H1 (cell line): ENCODE results near the gene HS6ST1. TPM values are rescaled to one million over a fixed set of nuclear protein-coding genes. Genes with fewer than 3 reads are reported as not detected.

Experiments
- CTCF ChIA-PET: fragments of 300-600 bp; sonication (Branson Sonifier 250); formaldehyde crosslinking; loops from one replicate; lab custom pipeline; 2021; ENCODE audit not compliant: partially characterized antibody; lab: Charles Lee
- POLR2A ChIA-PET: fragments of 300-600 bp; sonication (Branson Sonifier 250); formaldehyde crosslinking; loops from one replicate; lab custom pipeline; 2021; ENCODE audit warnings: inconsistent platforms; ENCODE audit not compliant: partially characterized antibody; lab: Charles Lee
- DNase-seq, 2 experiments: peaks; one replicate each; pipeline versions ENCODE4 v3.0.0 to v3.0.0-alpha.2; 2010 to 2022; ENCODE audit warnings: low spot score in 2 of 2, low read depth in 1 of 2, mixed read lengths in 1 of 2
- FAIRE-seq: peaks from 2 replicates; lab custom pipeline; 2011; peaks lifted over from hg19 to GRCh38; lab: Jason Lieb, UNC
- H2AFZ ChIP-seq: 2 replicates; pipeline ENCODE4 v1.8.1; 2012; ENCODE audit warnings: low read length, inconsistent platforms
- H2AK5ac ChIP-seq: 2 replicates; pipeline ENCODE4 v1.6.1; 2013; ENCODE audit warnings: low read depth, low read length
- H2BK120ac ChIP-seq: replicated peaks from 2 replicates; pipeline ENCODE3; 2013; ENCODE audit warnings: low read depth, low read length, inconsistent platforms
- H2BK12ac ChIP-seq: 2 replicates; pipeline ENCODE4 v1.6.1; 2013; ENCODE audit warnings: low read depth, low read length
- H2BK15ac ChIP-seq: 2 replicates; pipeline ENCODE4 v1.6.1; 2013; ENCODE audit warnings: low read length
- H2BK20ac ChIP-seq: 2 replicates; pipeline ENCODE4 v1.6.1; 2013; ENCODE audit warnings: low read length
- H2BK5ac ChIP-seq: 2 replicates; pipeline ENCODE4 v1.6.1; 2013; ENCODE audit warnings: low read depth, low read length
- H3K14ac ChIP-seq: 2 replicates; pipeline ENCODE4 v1.6.1; 2013; ENCODE audit warnings: inconsistent platforms; ENCODE audit not compliant: insufficient read length
- H3K18ac ChIP-seq: 2 replicates; pipeline ENCODE4 v1.6.1; 2013; ENCODE audit warnings: low read length; ENCODE audit errors: extremely low read depth
- H3K23ac ChIP-seq: 2 replicates; pipeline ENCODE4 v1.6.1; 2013; ENCODE audit warnings: inconsistent platforms; ENCODE audit not compliant: insufficient read length
- H3K23me2 ChIP-seq: 2 replicates; pipeline ENCODE4 v1.6.1; 2013; ENCODE audit warnings: low read depth, low read length
- H3K27ac ChIP-seq: 2 replicates; pipeline ENCODE4 v1.6.1; 2011; ENCODE audit warnings: low read depth, low read length, inconsistent platforms
- H3K27me3 ChIP-seq, 4 experiments: replicated peaks in 1 of 4; 1 replicate in 1 of 4; 2 replicates in 3 of 4; pipeline versions ENCODE4 v1.6.1 to v1.8.1; 2011 to 2013; ENCODE audit warnings: low read length in 3 of 4, mild to moderate bottlenecking in 3 of 4, inconsistent platforms in 2 of 4, mixed read lengths in 2 of 4, moderate library complexity in 1 of 4; ENCODE audit not compliant: control insufficient read depth in 3 of 4, insufficient read depth in 3 of 4; ENCODE audit errors: extremely low read depth in 1 of 4
- H3K36me3 ChIP-seq, 4 experiments: 2 replicates each; pipeline versions ENCODE4 v1.6.1 to v1.8.1; 2011 to 2013; ENCODE audit warnings: mild to moderate bottlenecking in 4 of 4, low read length in 3 of 4, moderate library complexity in 2 of 4, control low read depth in 1 of 4, inconsistent platforms in 1 of 4; ENCODE audit not compliant: insufficient read depth in 4 of 4, control insufficient read depth in 2 of 4
- H3K4ac ChIP-seq: replicated peaks from 2 replicates; pipeline ENCODE3; 2013; ENCODE audit warnings: low read length, low read depth, mixed read lengths, inconsistent platforms; ENCODE audit not compliant: insufficient read length
- H3K4me1 ChIP-seq, 4 experiments: replicated peaks in 1 of 4; 1 replicate in 1 of 4; 2 replicates in 3 of 4; pipeline versions ENCODE4 v1.6.1 to v1.8.1; 2011 to 2013; ENCODE audit warnings: low read length in 3 of 4, inconsistent platforms in 2 of 4, mixed read lengths in 1 of 4; ENCODE audit not compliant: insufficient read depth in 4 of 4, control insufficient read depth in 3 of 4
- H3K4me2 ChIP-seq, 2 experiments: 2 replicates each; pipeline versions ENCODE4 v1.6.1 to v1.8.1; 2011 to 2013; ENCODE audit warnings: low read depth in 2 of 2, low read length in 2 of 2, control low read depth in 1 of 2, inconsistent platforms in 1 of 2, mild to moderate bottlenecking in 1 of 2; ENCODE audit not compliant: insufficient read depth in 1 of 2
- H3K4me3 ChIP-seq, 4 experiments: fragments of 200-600, 300-600 bp in 1 of 4; sonication (generic), shearing (Covaris generic), sonication (Bioruptor Twin) in 1 of 4; 2 replicates each; pipeline versions ENCODE4 v1.5.1 to v1.8.1; 2011 to 2016; ENCODE audit warnings: low read length in 4 of 4, low read depth in 3 of 4, control low read depth in 2 of 4, inconsistent platforms in 2 of 4, mild to moderate bottlenecking in 2 of 4, mixed read lengths in 1 of 4, moderate library complexity in 1 of 4; ENCODE audit not compliant: insufficient read depth in 2 of 4; ENCODE audit errors: extremely low read depth in 1 of 4
- H3K56ac ChIP-seq: replicated peaks from 2 replicates; pipeline ENCODE3; 2013; ENCODE audit warnings: low read depth, mild to moderate bottlenecking, mixed read lengths, low read length, inconsistent platforms; ENCODE audit not compliant: insufficient read length
- H3K79me1 ChIP-seq: 2 replicates; pipeline ENCODE4 v1.6.1; 2013; ENCODE audit warnings: low read depth, low read length, control low read depth
- H3K79me2 ChIP-seq, 2 experiments: 2 replicates each; pipeline versions ENCODE4 v1.6.1 to v1.8.1; 2012 to 2013; ENCODE audit warnings: low read length in 2 of 2, mild to moderate bottlenecking in 2 of 2, inconsistent platforms in 1 of 2; ENCODE audit not compliant: insufficient read depth in 2 of 2, control insufficient read depth in 1 of 2
- H3K9ac ChIP-seq, 4 experiments: replicated peaks in 1 of 4; 1 replicate in 1 of 4; 2 replicates in 3 of 4; pipeline versions ENCODE4 v1.6.1 to v1.8.1; 2011 to 2013; ENCODE audit warnings: low read depth in 3 of 4, low read length in 3 of 4, control low read depth in 2 of 4, mild to moderate bottlenecking in 2 of 4, moderate library complexity in 2 of 4, inconsistent platforms in 1 of 4; ENCODE audit errors: extremely low read depth in 1 of 4
- H3K9me3 ChIP-seq, 2 experiments: 2 replicates each; pipeline versions ENCODE4 v1.6.1 to v1.8.1; 2012 to 2013; ENCODE audit warnings: mild to moderate bottlenecking in 2 of 2, moderate library complexity in 2 of 2, control low read depth in 1 of 2, inconsistent platforms in 1 of 2, low read depth in 1 of 2, low read length in 1 of 2, mixed read lengths in 1 of 2; ENCODE audit not compliant: insufficient read depth in 2 of 2
- H4K20me1 ChIP-seq, 2 experiments: replicated peaks in 1 of 2; 2 replicates each; pipeline versions ENCODE3 to v1.8.1; 2011 to 2013; ENCODE audit warnings: inconsistent platforms in 2 of 2, low read length in 2 of 2, mild to moderate bottlenecking in 1 of 2; ENCODE audit not compliant: insufficient read depth in 2 of 2, control insufficient read depth in 1 of 2
- H4K5ac ChIP-seq: 2 replicates; pipeline ENCODE4 v1.6.1; 2013; ENCODE audit warnings: low read length, low read depth, mixed read lengths, inconsistent platforms; ENCODE audit not compliant: insufficient read length
- H4K8ac ChIP-seq: 2 replicates; pipeline ENCODE4 v1.8.0; 2013; ENCODE audit warnings: mild to moderate bottlenecking, moderate library complexity, low read length, inconsistent platforms; ENCODE audit not compliant: insufficient read depth; ENCODE audit errors: extremely low read depth
- H4K91ac ChIP-seq: replicated peaks from 2 replicates; pipeline ENCODE3; 2013; ENCODE audit warnings: low read length, mixed read lengths, inconsistent platforms; ENCODE audit not compliant: insufficient read length
- BACH1 ChIP-seq: IDR thresholded peaks from 2 replicates; pipeline ENCODE4 v1.6.1; 2012; ENCODE audit warnings: low read length, improper control_type of control experiment
- EZH2 ChIP-seq: fragments of 200-600 bp; sonication (generic); IDR thresholded peaks from 2 replicates; pipeline ENCODE4 v1.7.1; 2012; ENCODE audit warnings: low read depth, mild to moderate bottlenecking, moderate library complexity, low read length, inconsistent platforms; ENCODE audit not compliant: severe bottlenecking
- WGBS, 2 experiments: shearing (Covaris generic) in 1 of 2; methylation state at CpG; one replicate each; pipeline versions ENCODE4 v1.1.6 to v1.1.7; 2013 to 2015; ENCODE audit warnings: low lambda C conversion rate in 2 of 2, mixed read lengths in 2 of 2, inconsistent platforms in 1 of 2, low coverage in 1 of 2, missing lambda C conversion rate in 1 of 2; ENCODE audit not compliant: insufficient replicate concordance in 2 of 2, insufficient coverage in 1 of 2, insufficient read length in 1 of 2; ENCODE audit errors: extremely low coverage in 1 of 2, missing lambda C conversion rate in 1 of 2; 5-methylcytosine and 5-hydroxymethylcytosine counted together
- polyA plus RNA-seq, 7 experiments: library from polyadenylated mRNA; depleted of rRNA in 3 of 7; stranded (reverse) in 5 of 7; unstranded in 2 of 7; fragments of >200 nt in 5 of 7; fragments of 200-250 nt in 2 of 7; gene quantifications; 1 replicate in 5 of 7; 2 replicates in 1 of 7; 4 replicates in 1 of 7; pipeline versions ENCODE4 v1.2.1 to v1.2.3, GENCODE V29; 2011 to 2013; ENCODE audit warnings: missing spikeins in 2 of 7, mixed read lengths in 2 of 7
- total RNA-seq: library from RNA; stranded (reverse); fragmentation: NEBNext Ultra II Directional; extraction: Animal tissue kit (Norgen Biotek cat#: 25700); gene quantifications from 2 replicates; pipeline ENCODE4 v1.2.1, GENCODE V29; 2021
- TF ChIP-seq, protein P1 (sequence below): IDR thresholded peaks from 2 replicates; pipeline ENCODE4 v1.6.1; 2012; ENCODE audit warnings: low read length, inconsistent platforms

HS6ST1 gene
- total and polyA plus RNA-seq, 2 of the 8 experiments (the other 6 are each of a cell fraction or from before 2014, with no cell fraction given), result 37.4 to 74.6 TPM

DNA sequence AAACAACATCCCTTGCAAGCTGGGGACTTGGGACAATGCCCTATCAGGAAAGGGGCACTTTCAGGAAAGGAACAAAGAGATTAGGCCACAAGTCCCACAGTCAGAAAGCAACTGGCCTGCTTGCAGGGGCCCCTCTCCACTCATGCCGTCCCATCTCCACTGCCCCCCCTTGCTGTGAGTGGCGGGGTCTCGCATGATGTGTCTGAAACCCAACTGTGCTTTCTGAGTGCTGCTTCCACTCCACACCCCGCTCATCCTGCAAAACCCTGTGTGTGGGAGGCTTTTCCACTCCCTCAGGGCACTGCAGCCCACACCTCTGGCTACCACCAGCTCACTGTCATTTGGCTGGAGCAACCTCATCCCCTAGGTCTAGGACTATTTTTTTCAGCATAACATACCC is 7.9 kb downstream of the HS6ST1 start:
- H3K4me2 ChIP-seq, result no peak overlapping the region
- H3K23ac ChIP-seq, result no peak overlapping the region
- no peaks in the 10 kb centered on the region for H3K9me3 ChIP-seq
- no peak overlapping the region for H4K8ac ChIP-seq
- no peaks in the 10 kb centered on the region for H3K27me3 ChIP-seq
- no peak overlapping the region for H2BK120ac ChIP-seq
- 0 out of 2 replicates have a peak overlapping the region, but pooled peaks have one; percentile 35 for H2BK5ac ChIP-seq
- H4K91ac ChIP-seq, result no peak overlapping the region
- H2BK20ac ChIP-seq, result no peak overlapping the region
- H3K56ac ChIP-seq, result no peak overlapping the region
- H3K9ac ChIP-seq, result no peak overlapping the region
- no peak overlapping the region for H2BK15ac ChIP-seq
- TF ChIP-seq EZH2 (no peak), BACH1 (no peak)
- TF ChIP-seq, protein P1, sequence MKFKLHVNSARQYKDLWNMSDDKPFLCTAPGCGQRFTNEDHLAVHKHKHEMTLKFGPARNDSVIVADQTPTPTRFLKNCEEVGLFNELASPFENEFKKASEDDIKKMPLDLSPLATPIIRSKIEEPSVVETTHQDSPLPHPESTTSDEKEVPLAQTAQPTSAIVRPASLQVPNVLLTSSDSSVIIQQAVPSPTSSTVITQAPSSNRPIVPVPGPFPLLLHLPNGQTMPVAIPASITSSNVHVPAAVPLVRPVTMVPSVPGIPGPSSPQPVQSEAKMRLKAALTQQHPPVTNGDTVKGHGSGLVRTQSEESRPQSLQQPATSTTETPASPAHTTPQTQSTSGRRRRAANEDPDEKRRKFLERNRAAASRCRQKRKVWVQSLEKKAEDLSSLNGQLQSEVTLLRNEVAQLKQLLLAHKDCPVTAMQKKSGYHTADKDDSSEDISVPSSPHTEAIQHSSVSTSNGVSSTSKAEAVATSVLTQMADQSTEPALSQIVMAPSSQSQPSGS, result no peak
- no peak overlapping the region; the same call in 1 of the 2 replicates for H3K27ac ChIP-seq
- peaks cover 77 to 100% of the 10 kb centered on the region in 2 experiments for H3K79me2 ChIP-seq
- peaks cover 71 to 90% of the 10 kb centered on the region in 2 experiments for H4K20me1 ChIP-seq
- no peak overlapping the region for H2AK5ac ChIP-seq
- CTCF ChIA-PET, result interaction anchor here (0.9 to 1.3 kb wide), 3 partner anchors 12 to 159 kb away, joined by 3 to 4 read pairs (median 3); no protein-coding TSS in a partner anchor
- no peak overlapping the region for H3K18ac ChIP-seq
- DNase-seq (peak in 1 of 2 experiments; percentile 41), FAIRE-seq (no peak)
- no peak overlapping the region for H2AFZ ChIP-seq
- no peaks in the 10 kb centered on the region for H3K23me2 ChIP-seq
- no peak overlapping the region for H3K4me3 ChIP-seq
- H3K36me3 ChIP-seq, result peaks cover 0 to 14% (median 0%) of the 10 kb centered on the region in 4 experiments; a peak in 2 of 8 replicates
- WGBS, 2 experiments, result 97% methylated on average over 4 of the region's 4 CpGs; no CpG with 5 or more reads in 1 of the 2 experiments
- H3K14ac ChIP-seq, result no peak overlapping the region
- peaks cover 67% of the 10 kb centered on the region for H3K79me1 ChIP-seq
- H2BK12ac ChIP-seq, result no peak overlapping the region
- H3K4me1 ChIP-seq, result peaks cover 0 to 42% (median 18%) of the 10 kb centered on the region in 4 experiments; a peak in 6 of 7 replicates
- H3K4ac ChIP-seq, result no peak overlapping the region
- POLR2A ChIA-PET, result interaction anchor here (0.7 kb wide), 1 partner anchor 14 kb away, joined by 3 read pairs; no protein-coding TSS in a partner anchor
- no peak overlapping the region for H4K5ac ChIP-seq
